Left ventricle myocardium inferior (tissue), 1 donor: ENCODE measurements around the gene MRRF. TPM values are rescaled to one million over a fixed set of nuclear protein-coding genes. Genes with fewer than 3 reads are reported as not detected.

ENCODE experiments used
- DNase-seq: peaks from one replicate; pipeline ENCODE4 v3.0.0-alpha.2; 2020
- H3K27ac ChIP-seq: fragments of 200-600 bp; replicated peaks from 2 replicates; pipeline ENCODE4 v1.8.0; 2021
- H3K27me3 ChIP-seq: fragments of 200-600 bp; 2 replicates; pipeline ENCODE4 v1.8.0; 2021; ENCODE audit warnings: low read depth
- H3K36me3 ChIP-seq: fragments of 200-600 bp; 2 replicates; pipeline ENCODE4 v1.8.0; 2021
- H3K4me1 ChIP-seq: fragments of 200-600 bp; 2 replicates; pipeline ENCODE4 v1.8.0; 2021
- H3K4me3 ChIP-seq: fragments of 200-600 bp; 2 replicates; pipeline ENCODE4 v1.8.0; 2021; ENCODE audit warnings: mild to moderate bottlenecking, moderate library complexity
- H3K9me3 ChIP-seq: fragments of 200-600 bp; replicated peaks from 2 replicates; pipeline ENCODE4 v1.8.0; 2021
- intact Hi-C: fragments of 100-400 bp; cut with micrococcal nuclease; formaldehyde crosslinking; loops from one replicate; pipeline ENCODE4 v1.11.0; 2022
- total RNA-seq: library from RNA; stranded (reverse); fragmentation: NEBNext Ultra II Directional; extraction: Animal tissue kit (Norgen Biotek cat#: 25700); gene quantifications from one replicate; pipeline ENCODE4 v1.2.1, GENCODE V29; 2021
- TF ChIP-seq, protein P1 (sequence below): fragments of 200-600 bp; IDR thresholded peaks from 2 replicates; pipeline ENCODE4 v1.8.0; 2021; ENCODE audit warnings: antibody characterized with exemption, mild to moderate bottlenecking, borderline replicate concordance
- donor health status: DM: no; HTN: yes; CAD: no; lungs with severe emphysema.

Gene MRRF
- total RNA-seq, 1 donor from 2014 or later = 35.8 TPM

- Histone ChIP-seq H3K4me1 (peaks cover 56% of the 10 kb centered on the region), H3K27ac (no peak overlapping the region), H3K27me3 (no peaks in the 10 kb centered on the region), H3K36me3 (peaks cover 48% of the 10 kb centered on the region), H3K9me3 (no peaks in the 10 kb centered on the region), H3K4me3 (no peak overlapping the region)
- TF ChIP-seq, protein P1, sequence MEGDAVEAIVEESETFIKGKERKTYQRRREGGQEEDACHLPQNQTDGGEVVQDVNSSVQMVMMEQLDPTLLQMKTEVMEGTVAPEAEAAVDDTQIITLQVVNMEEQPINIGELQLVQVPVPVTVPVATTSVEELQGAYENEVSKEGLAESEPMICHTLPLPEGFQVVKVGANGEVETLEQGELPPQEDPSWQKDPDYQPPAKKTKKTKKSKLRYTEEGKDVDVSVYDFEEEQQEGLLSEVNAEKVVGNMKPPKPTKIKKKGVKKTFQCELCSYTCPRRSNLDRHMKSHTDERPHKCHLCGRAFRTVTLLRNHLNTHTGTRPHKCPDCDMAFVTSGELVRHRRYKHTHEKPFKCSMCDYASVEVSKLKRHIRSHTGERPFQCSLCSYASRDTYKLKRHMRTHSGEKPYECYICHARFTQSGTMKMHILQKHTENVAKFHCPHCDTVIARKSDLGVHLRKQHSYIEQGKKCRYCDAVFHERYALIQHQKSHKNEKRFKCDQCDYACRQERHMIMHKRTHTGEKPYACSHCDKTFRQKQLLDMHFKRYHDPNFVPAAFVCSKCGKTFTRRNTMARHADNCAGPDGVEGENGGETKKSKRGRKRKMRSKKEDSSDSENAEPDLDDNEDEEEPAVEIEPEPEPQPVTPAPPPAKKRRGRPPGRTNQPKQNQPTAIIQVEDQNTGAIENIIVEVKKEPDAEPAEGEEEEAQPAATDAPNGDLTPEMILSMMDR = no peak
- intact Hi-C loops = loop anchor here (10.0 kb wide), 1 partner anchor 89 kb away; no protein-coding TSS in a partner anchor
- DNase-seq = no peak
Measured at GRCh38 chr9:122256206-122256605, 8.5 kb upstream of the MRRF start.

DNA sequence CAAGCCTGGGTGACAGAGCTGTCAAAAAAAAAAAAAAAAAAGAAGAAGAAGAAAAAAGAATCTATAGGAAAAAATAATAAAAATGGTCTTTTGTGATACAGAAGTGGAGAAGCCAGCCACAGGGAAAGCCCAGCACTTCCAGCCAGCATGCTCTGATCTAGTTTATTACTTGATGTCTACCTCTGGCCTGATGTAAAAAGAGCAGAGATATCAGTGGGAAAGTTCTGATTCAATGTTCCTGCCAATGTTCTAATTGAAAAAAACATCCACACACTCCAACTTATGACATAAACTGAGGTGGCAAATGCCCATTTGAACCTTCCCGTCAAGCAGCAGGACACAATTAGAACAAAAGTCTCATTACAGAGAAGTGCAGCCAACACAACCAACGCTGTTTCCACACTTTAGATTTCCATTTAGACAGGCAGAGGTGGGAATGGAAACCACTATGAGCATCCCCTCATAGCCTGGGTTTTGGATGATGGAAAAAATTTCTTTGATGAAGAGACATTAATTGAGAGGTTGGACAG, 5.7 kb upstream of the MRRF start:
- Histone ChIP-seq H3K36me3 (peaks cover 41% of the 10 kb centered on the region), H3K9me3 (no peaks in the 10 kb centered on the region), H3K4me3 (no peak overlapping the region), H3K4me1 (peaks cover 58% of the 10 kb centered on the region), H3K27ac (peak overlapping the region; percentile 20), H3K27me3 (no peaks in the 10 kb centered on the region)
- DNase-seq = no peak
- intact Hi-C loops = loop anchor here (10.0 kb wide), 1 partner anchor 86 kb away; no protein-coding TSS in a partner anchor
- TF ChIP-seq, protein P1 = no peak

DNA sequence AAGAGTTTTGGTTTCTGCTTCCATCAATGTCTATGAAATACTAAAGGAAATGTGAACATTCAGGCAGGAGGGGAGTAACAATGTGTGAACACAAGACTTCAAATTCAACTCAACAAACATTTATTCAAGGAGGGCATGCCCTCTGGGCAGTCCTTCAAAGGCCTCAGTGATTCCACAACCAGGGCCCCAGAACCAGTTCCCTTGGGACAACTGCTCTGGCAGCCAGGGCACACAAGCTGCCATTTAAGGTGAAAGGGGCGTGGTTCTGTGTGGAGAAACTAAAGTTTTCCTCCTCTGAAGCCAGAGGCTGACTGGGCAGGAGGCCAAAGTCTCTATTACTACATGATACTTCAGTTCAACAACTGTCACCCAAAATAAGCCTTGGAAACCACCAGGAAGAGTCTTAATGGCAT, 3.2 kb upstream of the MRRF start:
- Histone ChIP-seq H3K27me3 (no peaks in the 10 kb centered on the region), H3K27ac (peak overlapping the region; percentile 40), H3K9me3 (no peaks in the 10 kb centered on the region), H3K4me3 (no peak overlapping the region), H3K4me1 (peaks cover 71% of the 10 kb centered on the region), H3K36me3 (peaks cover 36% of the 10 kb centered on the region)
- intact Hi-C loops = no loop called here
- DNase-seq = peak; percentile 35
- TF ChIP-seq, protein P1 = no peak

DNA sequence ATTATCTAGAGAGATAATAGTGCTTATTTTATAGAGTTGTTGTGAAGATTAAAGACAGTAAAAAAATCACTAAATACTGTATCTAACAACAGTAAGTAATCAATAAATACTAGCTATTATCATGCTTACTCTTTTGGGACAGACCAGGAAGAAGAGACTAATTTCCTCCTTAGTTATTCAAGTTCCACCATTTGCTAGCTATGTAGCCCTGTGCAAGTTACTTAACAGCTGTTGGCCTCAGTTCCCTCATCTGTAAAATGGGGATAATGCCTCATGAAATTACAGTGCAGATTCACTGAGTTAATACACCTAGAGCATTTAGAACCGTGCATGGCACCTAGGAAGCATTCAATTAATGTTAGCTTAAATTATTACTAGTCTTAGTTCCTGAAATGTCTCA, 2.6 kb upstream of the MRRF start:
- intact Hi-C loops = no loop called here
- H3K36me3 ChIP-seq = peaks cover 36% of the 10 kb centered on the region

GRCh38 chr9:122263699-122264349, 858 bp upstream of the MRRF start:
- DNase-seq = no peak
- Histone ChIP-seq H3K27me3 (no peaks in the 10 kb centered on the region), H3K36me3 (peaks cover 26% of the 10 kb centered on the region), H3K4me3 (peak overlapping the region; percentile 73), H3K4me1 (peaks cover 84% of the 10 kb centered on the region), H3K9me3 (no peaks in the 10 kb centered on the region), H3K27ac (peak overlapping the region; percentile 95)
- TF ChIP-seq, protein P1 = no peak
- intact Hi-C loops = no loop called here

More for the DNA sequence above, 2.6 kb upstream of the MRRF start:
- no peaks in the 10 kb centered on the region for H3K27me3 ChIP-seq
- DNase-seq = no peak
- peaks cover 77% of the 10 kb centered on the region for H3K4me1 ChIP-seq
- H3K9me3 ChIP-seq = no peaks in the 10 kb centered on the region
- peak overlapping the region; percentile 40 for H3K27ac ChIP-seq
- TF ChIP-seq, protein P1 = no peak
- no peak overlapping the region for H3K4me3 ChIP-seq
